Osteocyte (in vitro differentiated cells): ENCODE data around the gene RAB11B. TPM values are rescaled to one million over a fixed set of nuclear protein-coding genes. Genes with fewer than 3 reads are reported as not detected.
A peak's percentile ranks its signal among the peaks of the same experiment; 100 is the strongest.

Experiments
- DNase-seq: peaks from one replicate; pipeline ENCODE4 v3.0.0; 2021; ENCODE audit warnings: mixed read lengths; ENCODE audit not compliant: unreplicated experiment; ENCODE audit errors: extremely low spot score
- H3K27ac Mint-ChIP-seq: one replicate; pipeline ENCODE4 v1.8.0; 2021; ENCODE audit warnings: mild to moderate bottlenecking, mixed read lengths; ENCODE audit not compliant: unreplicated experiment
- H3K27me3 Mint-ChIP-seq: one replicate; pipeline ENCODE4 v1.8.0; 2021; ENCODE audit warnings: mixed read lengths; ENCODE audit not compliant: unreplicated experiment
- H3K36me3 Mint-ChIP-seq: one replicate; pipeline ENCODE4 v1.8.0; 2021; ENCODE audit warnings: mixed read lengths; ENCODE audit not compliant: unreplicated experiment
- H3K4me1 Mint-ChIP-seq: one replicate; pipeline ENCODE4 v1.8.0; 2021; ENCODE audit warnings: mixed read lengths; ENCODE audit not compliant: unreplicated experiment
- H3K4me3 Mint-ChIP-seq: one replicate; pipeline ENCODE4 v1.8.0; 2021; ENCODE audit warnings: mild to moderate bottlenecking, moderate library complexity, mixed read lengths; ENCODE audit not compliant: unreplicated experiment
- H3K9me3 Mint-ChIP-seq: one replicate; pipeline ENCODE4 v1.8.0; 2021; ENCODE audit warnings: mixed read lengths; ENCODE audit not compliant: unreplicated experiment
- CTCF ChIP-seq: fragments of 200-600 bp; sonication (generic); IDR thresholded peaks from 2 replicates; pipeline ENCODE4 v1.5.0; 2021; ENCODE audit warnings: antibody characterized with exemption, mild to moderate bottlenecking, moderate library complexity
- total RNA-seq: library from RNA; stranded (reverse); gene quantifications from 2 replicates; pipeline ENCODE4 v1.2.1, GENCODE V29; 2021

The RAB11B gene
- total RNA-seq, 1 donor from 2014 or later, result 130 TPM

- Mint-ChIP-seq H3K4me3 (no peak overlapping the region), H3K27ac (peak overlapping the region; percentile 38), H3K27me3 (no peaks in the 10 kb centered on the region), H3K4me1 (peaks cover 56% of the 10 kb centered on the region), H3K9me3 (no peaks in the 10 kb centered on the region), H3K36me3 (peaks cover 2% of the 10 kb centered on the region)
- TF ChIP-seq CTCF, result no peak
- no peak for DNase-seq
These were observed 1.9 kb downstream of the RAB11B start for GRCh38 chr19:8392017-8392591.

- TF ChIP-seq CTCF, result no peak
- Mint-ChIP-seq H3K27me3 (no peaks in the 10 kb centered on the region), H3K4me1 (peaks cover 63% of the 10 kb centered on the region), H3K9me3 (no peaks in the 10 kb centered on the region), H3K36me3 (peaks cover 2% of the 10 kb centered on the region), H3K4me3 (no peak overlapping the region), H3K27ac (no peak overlapping the region)
- no peak for DNase-seq
These were observed 3.2 kb downstream of the RAB11B start for GRCh38 chr19:8393192-8393870.

GRCh38 chr19:8393871-8394250 lies 3.7 kb downstream of the RAB11B start:
- TF ChIP-seq CTCF, result no peak
- DNase-seq, result no peak
- Mint-ChIP-seq H3K4me3 (no peak overlapping the region), H3K4me1 (peaks cover 66% of the 10 kb centered on the region), H3K9me3 (no peaks in the 10 kb centered on the region), H3K36me3 (peaks cover 2% of the 10 kb centered on the region), H3K27ac (peak overlapping the region; percentile 79), H3K27me3 (no peaks in the 10 kb centered on the region)

DNA sequence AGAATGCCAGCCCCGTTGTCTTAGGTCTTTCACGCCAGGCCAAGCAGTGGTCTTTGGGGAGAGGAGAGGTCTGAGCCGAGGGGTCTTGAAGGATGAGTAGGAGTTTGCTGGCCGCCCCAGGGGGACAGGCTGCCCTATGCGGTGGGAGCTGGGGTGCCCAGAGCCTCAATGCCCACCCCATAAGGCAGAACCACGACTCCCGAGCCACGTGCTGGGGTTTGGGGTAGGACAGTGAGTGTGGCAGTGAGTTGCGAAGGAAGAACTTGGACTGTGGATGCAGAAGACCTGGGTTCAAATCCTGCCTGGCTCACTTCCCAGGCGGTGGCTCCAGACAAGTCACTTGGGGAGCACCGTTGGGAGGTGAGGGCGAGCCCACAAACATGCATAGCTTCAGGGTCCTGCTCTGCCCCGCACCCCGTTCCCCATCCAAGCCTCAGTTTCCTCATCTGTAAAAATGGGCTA lies 5.5 kb downstream of the RAB11B start:
- Mint-ChIP-seq H3K27me3 (no peaks in the 10 kb centered on the region), H3K4me1 (peaks cover 61% of the 10 kb centered on the region), H3K9me3 (no peaks in the 10 kb centered on the region), H3K27ac (peak overlapping the region; percentile 79), H3K4me3 (no peak overlapping the region), H3K36me3 (peaks cover 14% of the 10 kb centered on the region)
- no peak for DNase-seq
- TF ChIP-seq CTCF, result no peak

DNA sequence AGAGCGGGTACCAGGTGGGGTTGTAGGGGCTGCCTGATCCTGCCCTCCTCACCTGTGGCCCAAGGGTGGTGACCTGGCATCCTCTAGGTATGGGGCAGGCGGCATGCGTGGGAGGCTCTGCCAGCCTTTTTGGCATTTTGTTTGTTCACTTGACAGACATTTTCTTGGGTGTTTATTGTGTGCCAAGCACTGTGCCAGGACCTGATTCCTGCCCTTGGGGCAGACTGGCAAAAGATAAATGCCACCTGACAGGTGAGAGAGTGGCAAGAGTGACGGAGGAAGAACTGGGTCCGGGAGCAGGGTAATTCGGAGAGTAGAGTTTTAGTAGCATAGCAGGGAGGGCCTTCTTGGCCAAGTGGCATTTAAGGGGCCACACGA lies 6.0 kb downstream of the RAB11B start:
- H3K27me3 Mint-ChIP-seq, result no peaks in the 10 kb centered on the region
- no peak for DNase-seq
- peak overlapping the region; percentile 50 for H3K27ac Mint-ChIP-seq
- no peak for TF ChIP-seq CTCF
- no peak overlapping the region for H3K4me3 Mint-ChIP-seq
- H3K9me3 Mint-ChIP-seq, result no peaks in the 10 kb centered on the region
- peaks cover 14% of the 10 kb centered on the region for H3K36me3 Mint-ChIP-seq
- H3K4me1 Mint-ChIP-seq, result peaks cover 56% of the 10 kb centered on the region
